Endothelial cell of umbilical vein (primary cell): ENCODE data around the gene PDE8B. TPM values are rescaled to one million over a fixed set of nuclear protein-coding genes. Genes with fewer than 3 reads are reported as not detected.

ENCODE experiments used
- BruUV-seq: library from RNA; stranded (reverse); fragments of 400-500 nt; replicated peaks from 2 replicates; lab custom pipeline; 2021; lab: Mats Ljungman, UMichigan
- CTCF ChIA-PET: fragments of 300-600, 350-600 bp; sonication (Branson Sonifier 250); formaldehyde crosslinking; loops from one replicate; lab custom pipeline; 2021; ENCODE audit warnings: antibody characterized with exemption, inconsistent platforms; lab: Charles Lee
- POLR2A ChIA-PET: fragments of 300-600, 350-600 bp; sonication (Branson Sonifier 250); formaldehyde crosslinking; loops from one replicate; lab custom pipeline; 2021; ENCODE audit warnings: antibody characterized with exemption, inconsistent platforms; lab: Charles Lee
- DNase-seq: peaks from one replicate; pipeline ENCODE4 v3.0.0-alpha.2; 2011; ENCODE audit warnings: low read depth, low spot score
- FAIRE-seq: peaks from 2 replicates; lab custom pipeline; 2011; peaks lifted over from hg19 to GRCh38; lab: Jason Lieb, UNC
- H2AFZ ChIP-seq: 2 replicates; pipeline ENCODE4 v1.6.0; 2012; ENCODE audit warnings: low read depth, low read length, control low read depth, inconsistent platforms
- H3K27ac ChIP-seq: 2 replicates; pipeline ENCODE4 v1.5.1; 2011; ENCODE audit warnings: low read depth, mild to moderate bottlenecking, control low read depth, low read length, moderate library complexity; ENCODE audit not compliant: insufficient read depth
- H3K27me3 ChIP-seq, 2 experiments: 2 replicates each; pipeline versions ENCODE4 v1.6.0 to v1.6.1; 2011; ENCODE audit warnings: low read length in 2 of 2, mixed read lengths in 1 of 2; ENCODE audit not compliant: control insufficient read depth in 2 of 2, insufficient read depth in 2 of 2
- H3K36me3 ChIP-seq, 2 experiments: 2 replicates in 1 of 2; 3 replicates in 1 of 2; pipeline ENCODE4 v1.5.1; 2011; ENCODE audit warnings: low read length in 2 of 2, mild to moderate bottlenecking in 1 of 2, moderate library complexity in 1 of 2; ENCODE audit not compliant: control insufficient read depth in 2 of 2, insufficient read depth in 2 of 2; ENCODE audit errors: extremely low read depth in 1 of 2
- H3K4me1 ChIP-seq: 3 replicates; pipeline ENCODE4 v1.5.1; 2011; ENCODE audit warnings: mild to moderate bottlenecking, low read length; ENCODE audit not compliant: control insufficient read depth, insufficient read depth; ENCODE audit errors: extremely low read depth
- H3K4me2 ChIP-seq: 2 replicates; pipeline ENCODE4 v1.6.1; 2011; ENCODE audit warnings: low read length, control low read depth, mixed read lengths; ENCODE audit not compliant: insufficient read depth
- H3K4me3 ChIP-seq, 3 experiments: fragments of 200-600 bp in 1 of 3; sonication (generic), shearing (Covaris generic) in 1 of 3; replicated peaks in 1 of 3; 2 replicates each; pipeline ENCODE4 v1.5.1; 2011 to 2016; ENCODE audit warnings: control low read depth in 3 of 3, low read length in 3 of 3, mild to moderate bottlenecking in 2 of 3, inconsistent platforms in 1 of 3, low read depth in 1 of 3, moderate library complexity in 1 of 3; ENCODE audit not compliant: insufficient read depth in 1 of 3
- H3K79me2 ChIP-seq: 2 replicates; pipeline ENCODE4 v1.6.0; 2012; ENCODE audit warnings: low read length, inconsistent platforms; ENCODE audit not compliant: control insufficient read depth, insufficient read depth
- H3K9ac ChIP-seq: replicated peaks from 2 replicates; pipeline ENCODE3; 2011; ENCODE audit warnings: low read length, control low read depth; ENCODE audit not compliant: insufficient read depth; ENCODE audit errors: extremely low read depth
- H3K9me1 ChIP-seq: replicated peaks from 3 replicates; pipeline ENCODE4 v1.6.0; 2011; ENCODE audit warnings: mild to moderate bottlenecking, low read length; ENCODE audit not compliant: control insufficient read depth, insufficient read depth; ENCODE audit errors: extremely low read depth
- H3K9me3 ChIP-seq: replicated peaks from 2 replicates; pipeline ENCODE4 v1.5.1; 2012; ENCODE audit warnings: low read length, inconsistent platforms; ENCODE audit not compliant: control insufficient read depth, insufficient read depth
- H4K20me1 ChIP-seq: replicated peaks from 2 replicates; pipeline ENCODE3; 2011; ENCODE audit warnings: mild to moderate bottlenecking, low read length; ENCODE audit not compliant: control insufficient read depth, insufficient read depth; ENCODE audit errors: extremely low read depth
- EZH2 ChIP-seq: IDR thresholded peaks from 2 replicates; pipeline ENCODE4 v1.6.1; 2012; ENCODE audit warnings: borderline replicate concordance, low read depth, mild to moderate bottlenecking, moderate library complexity, low read length, inconsistent platforms; ENCODE audit not compliant: severe bottlenecking
- GATA2 ChIP-seq: IDR thresholded peaks from 2 replicates; pipeline ENCODE4 v1.7.0; 2011; ENCODE audit warnings: low read depth, mild to moderate bottlenecking, moderate library complexity, mixed read lengths, low read length; ENCODE audit not compliant: insufficient read length, insufficient read depth
- JUN ChIP-seq: IDR thresholded peaks from 2 replicates; pipeline ENCODE4 v1.6.1; 2011; ENCODE audit warnings: borderline replicate concordance, low read depth; ENCODE audit not compliant: insufficient read length, insufficient read depth
- MYC ChIP-seq: IDR thresholded peaks from one replicate; pipeline ENCODE4 v1.6.1; 2011; ENCODE audit warnings: mild to moderate bottlenecking, low read depth, low read length
- POLR2A ChIP-seq: IDR thresholded peaks from 2 replicates; pipeline ENCODE4 v1.6.1; 2012; ENCODE audit warnings: low read depth, mild to moderate bottlenecking, control low read depth, low read length
- POLR2AphosphoS5 ChIP-seq: IDR thresholded peaks from 2 replicates; pipeline ENCODE4 v1.6.1; 2012; ENCODE audit warnings: low read depth, mild to moderate bottlenecking, control low read depth, low read length, moderate library complexity; ENCODE audit not compliant: insufficient read depth
- dilution Hi-C: fragments of 300-500 bp; cut with MboI; formaldehyde crosslinking; loops from one replicate; pipeline ENCODE4 v1.15.0; 2019; ENCODE audit warnings: low sequenced_read_pairs; ENCODE audit not compliant: extremely low pct_ligation_motif_present
- intact Hi-C: fragments of 100-400 bp; cut with micrococcal nuclease; formaldehyde crosslinking; loops from one replicate; pipeline ENCODE4 v1.10.0; 2022
- polyA plus RNA-seq, 4 experiments: library from polyadenylated mRNA; depleted of rRNA in 3 of 4; stranded (reverse) in 3 of 4; unstranded in 1 of 4; fragments of >200 nt; gene quantifications; 2 replicates each; pipeline versions ENCODE4 v1.2.1 to v1.2.3, GENCODE V29; 2011 to 2012; ENCODE audit warnings: missing spikeins in 1 of 4
- total RNA-seq: library from RNA; stranded (reverse); gene quantifications from 2 replicates; pipeline ENCODE4 v1.2.3, GENCODE V29; 2021
- TF ChIP-seq, protein P1 (sequence below), 2 donors: IDR thresholded peaks; 1 replicate in 1 of 2; 2 replicates in 1 of 2; pipeline ENCODE4 v1.5.1; 2011; ENCODE audit warnings: low read length in 2 of 2, mild to moderate bottlenecking in 2 of 2, moderate library complexity in 2 of 2, control low read depth in 1 of 2, inconsistent platforms in 1 of 2, low read depth in 1 of 2; ENCODE audit not compliant: insufficient read depth in 1 of 2; ENCODE audit errors: extremely low read depth in 1 of 2
- TF ChIP-seq, protein P2 (sequence below): IDR thresholded peaks from 2 replicates; pipeline ENCODE4 v1.6.1; 2011; ENCODE audit not compliant: insufficient read depth, insufficient read length

The PDE8B gene
- total and polyA plus RNA-seq, 2 donors (not counting 3 experiments of a cell fraction or from before 2014, with no cell fraction given) = not detected

DNA sequence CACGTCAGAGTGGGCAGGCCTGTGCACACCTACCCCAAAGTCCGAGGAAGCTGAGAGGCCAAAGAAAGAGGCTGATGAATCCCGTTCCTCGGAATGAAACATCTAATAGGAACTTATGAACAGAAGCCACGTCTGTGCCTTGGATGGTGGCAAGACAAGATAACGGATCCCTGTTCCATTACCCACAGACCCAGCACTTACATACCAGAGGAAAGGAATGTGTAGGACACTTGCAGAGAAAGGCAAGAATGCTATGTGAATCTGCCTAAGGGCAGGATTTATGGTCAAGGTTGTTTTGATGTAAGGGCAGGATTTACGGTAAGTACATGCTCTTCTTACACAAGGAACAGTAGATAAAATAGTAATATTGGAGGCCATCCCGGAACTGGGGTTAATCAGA lies 188.4 kb downstream of the PDE8B start:
- intact Hi-C loops = no loop called here
- TF ChIP-seq POLR2A (no peak), POLR2AphosphoS5 (no peak), MYC (no peak), EZH2 (no peak), JUN (no peak), GATA2 (no peak)
- TF ChIP-seq, protein P1, sequence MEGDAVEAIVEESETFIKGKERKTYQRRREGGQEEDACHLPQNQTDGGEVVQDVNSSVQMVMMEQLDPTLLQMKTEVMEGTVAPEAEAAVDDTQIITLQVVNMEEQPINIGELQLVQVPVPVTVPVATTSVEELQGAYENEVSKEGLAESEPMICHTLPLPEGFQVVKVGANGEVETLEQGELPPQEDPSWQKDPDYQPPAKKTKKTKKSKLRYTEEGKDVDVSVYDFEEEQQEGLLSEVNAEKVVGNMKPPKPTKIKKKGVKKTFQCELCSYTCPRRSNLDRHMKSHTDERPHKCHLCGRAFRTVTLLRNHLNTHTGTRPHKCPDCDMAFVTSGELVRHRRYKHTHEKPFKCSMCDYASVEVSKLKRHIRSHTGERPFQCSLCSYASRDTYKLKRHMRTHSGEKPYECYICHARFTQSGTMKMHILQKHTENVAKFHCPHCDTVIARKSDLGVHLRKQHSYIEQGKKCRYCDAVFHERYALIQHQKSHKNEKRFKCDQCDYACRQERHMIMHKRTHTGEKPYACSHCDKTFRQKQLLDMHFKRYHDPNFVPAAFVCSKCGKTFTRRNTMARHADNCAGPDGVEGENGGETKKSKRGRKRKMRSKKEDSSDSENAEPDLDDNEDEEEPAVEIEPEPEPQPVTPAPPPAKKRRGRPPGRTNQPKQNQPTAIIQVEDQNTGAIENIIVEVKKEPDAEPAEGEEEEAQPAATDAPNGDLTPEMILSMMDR (IDR thresholded peaks at IDR 0.05; ENCODE audit: extremely low read depth in 1 of 2, insufficient read depth in 1 of 2, low read depth in 1 of 2, low read length in 2 of 2) = no peak
- TF ChIP-seq, protein P2, sequence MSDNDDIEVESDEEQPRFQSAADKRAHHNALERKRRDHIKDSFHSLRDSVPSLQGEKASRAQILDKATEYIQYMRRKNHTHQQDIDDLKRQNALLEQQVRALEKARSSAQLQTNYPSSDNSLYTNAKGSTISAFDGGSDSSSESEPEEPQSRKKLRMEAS = no peak
- DNase-seq (no peak), FAIRE-seq (no peak)
- no TSS peak for BruUV-seq
- CTCF ChIA-PET = no interaction called here
- Histone ChIP-seq H4K20me1 (no peaks in the 10 kb centered on the region), H3K79me2 (no peaks in the 10 kb centered on the region), H3K9me3 (no peaks in the 10 kb centered on the region), H3K9ac (no peak overlapping the region), H3K4me1 (no peaks in the 10 kb centered on the region), H2AFZ (no peak overlapping the region), H3K4me3 (no peak overlapping the region), H3K4me2 (no peak overlapping the region), H3K9me1 (no peaks in the 10 kb centered on the region), H3K36me3 (no peaks in the 10 kb centered on the region), H3K27ac (no peak overlapping the region), H3K27me3 (peaks cover 0 to 2% of the 10 kb centered on the region in 2 experiments)
- POLR2A ChIA-PET = no interaction called here
- dilution Hi-C loops = no loop called here
